HG02642 (cell line): Measurements from ENCODE around the gene ETFBKMT.
"Not testable (repeated sequence)": the region's sequence is repeated elsewhere in the genome, so short reads cannot be mapped to it uniquely, and the experiment has no call there.

Experiments used
- ATAC-seq: cut with Tn5 transposase; IDR thresholded peaks from one replicate; pipeline ENCODE4 v1.9.1; 2021; ENCODE audit warnings: mild to moderate bottlenecking; ENCODE audit not compliant: unreplicated experiment, poor library complexity

Gene ETFBKMT

GRCh38 chr12:31714406-31715271 is 55.2 kb downstream of the ETFBKMT start:
- peak; percentile 26 for ATAC-seq

GRCh38 chr12:31715283-31715825 is 55.9 kb downstream of the ETFBKMT start:
- peak; percentile 80 for ATAC-seq

GRCh38 chr12:31716998-31717397 is 57.5 kb downstream of the ETFBKMT start:
- ATAC-seq = not testable (repeated sequence)

GRCh38 chr12:31718542-31719198 is 59.2 kb downstream of the ETFBKMT start:
- not testable (repeated sequence) for ATAC-seq

GRCh38 chr12:31722580-31722979 is 63.1 kb downstream of the ETFBKMT start:
- ATAC-seq = no peak
